HL-60/S4 (cell line): ENCODE measurements around the gene CST7.

Experiments
- in situ Hi-C: fragments of 300-500 bp; cut with MboI; formaldehyde crosslinking; loops from 2 replicates; pipeline ENCODE4 v1.14.3; 2022; ENCODE audit warnings: low sequenced_read_pairs

The CST7 gene

DNA sequence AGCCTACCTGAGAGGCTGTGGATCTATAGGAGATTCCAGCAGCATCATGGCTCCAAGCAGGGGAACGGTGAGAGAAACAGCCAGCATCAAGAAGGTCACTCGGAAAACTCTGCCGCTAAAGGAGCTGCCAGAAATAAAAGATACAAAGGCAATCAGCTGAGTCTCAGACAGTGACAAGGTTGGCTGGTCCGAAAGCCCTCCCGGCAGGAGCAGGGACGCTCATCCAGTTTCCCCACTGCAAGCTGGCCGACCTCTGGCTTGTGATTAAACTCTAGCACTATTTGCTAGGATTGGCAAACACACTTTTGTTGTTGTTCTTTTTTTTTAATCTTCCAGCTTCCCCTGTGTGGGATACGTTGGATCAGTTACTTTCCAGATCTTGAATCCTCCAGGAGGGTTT is 34.8 kb downstream of the CST7 start:
- in situ Hi-C loops: loop anchor here (10.0 kb wide), 1 partner anchor 59 kb away; no protein-coding TSS in a partner anchor

DNA sequence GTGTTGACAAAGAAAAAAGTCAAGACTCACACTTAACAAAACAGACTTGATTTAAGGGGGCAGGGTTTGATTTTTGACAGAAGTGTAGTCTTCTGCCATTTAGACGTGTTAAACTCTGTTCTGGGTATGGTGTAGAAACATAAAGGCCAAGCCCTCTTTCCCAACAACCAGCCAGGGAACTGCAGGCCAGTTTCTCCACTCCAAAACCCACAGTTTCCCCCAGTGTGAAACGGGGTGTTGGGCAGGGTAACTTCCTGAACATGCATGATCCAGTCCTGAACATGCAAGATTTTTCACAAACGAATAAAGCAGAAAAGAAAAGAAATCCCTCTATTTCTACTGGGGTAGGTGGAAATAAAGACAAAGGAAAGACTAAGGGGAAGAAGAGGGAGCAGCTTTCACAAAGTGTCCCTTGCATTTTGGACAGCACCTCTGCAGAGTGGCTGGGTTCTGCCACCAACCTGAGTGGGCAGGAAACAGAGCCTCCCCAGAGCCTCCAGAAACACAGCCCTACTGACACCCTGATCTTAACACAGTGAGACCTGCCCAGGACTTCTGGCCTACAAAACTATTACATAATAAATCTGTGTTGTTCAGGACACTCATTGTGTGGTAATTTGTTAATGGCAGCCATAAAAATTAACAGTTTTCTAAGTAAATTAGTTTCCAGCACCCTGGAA is 36.0 kb downstream of the CST7 start:
- in situ Hi-C loops: loop anchor here (10.0 kb wide), 1 partner anchor 60 kb away; no protein-coding TSS in a partner anchor

DNA sequence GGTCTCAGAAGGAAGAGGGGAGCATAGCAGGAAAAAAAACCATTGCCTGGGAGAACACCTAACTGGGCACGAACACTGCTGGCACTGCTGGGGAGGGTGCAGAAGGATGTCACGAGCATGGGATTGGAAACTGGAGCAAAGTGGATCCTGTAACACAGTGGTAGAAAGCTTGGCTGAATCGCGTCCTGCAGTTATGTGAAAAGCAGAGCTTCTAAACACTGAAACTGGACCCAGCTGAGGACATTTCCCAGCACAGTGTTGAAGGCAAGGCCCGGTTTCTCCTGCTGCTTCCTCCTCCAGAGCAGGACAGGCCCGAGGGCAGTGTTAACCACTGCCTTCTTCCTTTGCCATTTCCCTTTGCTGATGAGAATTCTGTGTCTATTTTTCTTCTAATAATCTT is 36.7 kb downstream of the CST7 start:
- in situ Hi-C loops: loop anchor here (10.0 kb wide), 1 partner anchor 61 kb away; no protein-coding TSS in a partner anchor

DNA sequence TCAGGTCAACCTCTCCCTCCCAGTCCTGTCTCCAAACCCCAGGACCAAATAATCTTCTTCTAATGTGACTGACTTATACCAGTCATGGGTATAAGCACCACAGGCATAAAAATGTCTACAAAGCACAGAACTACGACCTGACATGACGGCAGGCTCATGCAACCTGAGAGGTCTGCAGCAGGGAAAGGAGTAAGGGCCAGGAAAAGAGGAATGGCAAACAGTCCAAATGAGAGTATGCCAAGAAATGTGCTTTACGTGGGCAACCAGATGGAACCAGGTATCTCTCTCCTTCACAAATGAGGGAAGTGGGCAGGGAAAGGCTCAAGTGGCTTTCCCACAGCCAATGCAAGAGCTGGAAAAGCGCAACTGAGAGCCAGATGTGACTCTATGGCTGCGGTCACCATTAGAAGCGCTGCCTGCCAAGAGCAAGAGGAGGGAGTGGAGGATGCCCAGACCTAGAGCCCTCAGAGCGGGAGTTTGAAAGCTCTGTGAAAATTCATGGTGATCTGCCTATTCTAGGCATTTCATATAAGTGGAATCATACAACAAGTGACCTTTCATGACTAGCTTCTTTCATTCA is 37.5 kb downstream of the CST7 start:
- in situ Hi-C loops: loop anchor here (10.0 kb wide), 1 partner anchor 62 kb away; no protein-coding TSS in a partner anchor

DNA sequence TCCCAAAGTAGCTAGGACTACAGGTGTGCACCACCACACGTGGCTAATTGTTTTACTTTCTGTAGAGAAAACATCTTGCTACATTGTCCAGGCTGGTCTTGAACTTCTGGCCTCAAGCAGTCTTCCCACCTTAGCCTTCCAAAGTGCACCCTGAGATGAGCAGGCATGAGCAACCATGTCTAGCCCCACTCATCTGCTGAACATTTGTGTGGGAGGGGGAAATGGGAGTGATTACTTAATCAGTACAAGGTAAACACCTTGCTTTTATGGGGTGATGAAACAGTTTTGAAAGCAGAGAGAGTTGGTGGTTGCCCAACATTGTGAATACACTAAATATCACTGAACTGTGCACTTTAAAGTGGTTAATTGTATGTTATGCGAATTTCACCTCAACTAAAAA is 38.2 kb downstream of the CST7 start:
- in situ Hi-C loops: loop anchor here (10.0 kb wide), 1 partner anchor 62 kb away; no protein-coding TSS in a partner anchor

DNA sequence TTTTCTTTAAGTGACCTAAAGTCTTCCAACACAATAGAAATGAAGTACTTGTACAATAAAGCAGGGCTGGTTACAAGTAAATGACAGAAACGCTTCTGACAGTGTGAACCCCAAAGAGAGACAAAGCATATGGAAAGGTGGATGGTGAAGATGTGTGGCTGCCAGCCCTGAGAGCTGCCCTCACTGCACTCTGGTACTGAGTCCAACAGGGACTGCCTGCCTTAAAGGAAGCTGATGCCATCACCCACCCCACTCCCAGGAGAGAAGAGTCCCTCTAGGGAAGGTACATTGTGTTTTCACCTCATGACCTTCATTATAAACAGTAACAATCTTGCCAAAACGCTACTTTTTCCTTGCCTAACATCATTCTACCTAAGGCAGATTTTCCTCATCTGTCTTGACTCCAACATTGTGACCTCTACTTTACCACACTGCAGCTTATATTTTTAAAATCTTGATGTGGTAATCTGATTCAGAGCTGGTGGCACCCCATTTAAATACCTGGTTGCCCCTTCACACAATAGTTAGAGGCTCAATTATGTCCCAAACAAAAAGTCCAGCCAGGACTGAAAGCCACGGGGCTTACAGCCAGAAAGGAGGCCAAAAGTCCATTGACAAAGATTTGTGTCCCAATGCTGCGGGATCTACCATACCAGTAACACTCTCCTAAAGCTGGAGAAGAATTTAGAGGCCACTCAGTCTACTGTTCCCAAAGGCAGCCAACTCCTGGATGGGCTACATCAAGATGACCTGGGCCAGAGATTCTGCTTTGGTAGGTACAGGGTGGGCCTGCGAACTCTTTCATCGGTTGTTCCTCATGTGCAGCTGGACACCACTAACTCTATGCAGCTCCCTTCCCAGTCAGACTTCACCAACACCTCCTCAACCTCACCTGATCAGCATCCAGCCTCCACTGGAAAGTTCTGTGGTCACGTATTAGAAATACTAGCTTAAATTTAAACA is 39.1 kb downstream of the CST7 start:
- in situ Hi-C loops: loop anchor here (10.0 kb wide), 1 partner anchor 63 kb away; no protein-coding TSS in a partner anchor

DNA sequence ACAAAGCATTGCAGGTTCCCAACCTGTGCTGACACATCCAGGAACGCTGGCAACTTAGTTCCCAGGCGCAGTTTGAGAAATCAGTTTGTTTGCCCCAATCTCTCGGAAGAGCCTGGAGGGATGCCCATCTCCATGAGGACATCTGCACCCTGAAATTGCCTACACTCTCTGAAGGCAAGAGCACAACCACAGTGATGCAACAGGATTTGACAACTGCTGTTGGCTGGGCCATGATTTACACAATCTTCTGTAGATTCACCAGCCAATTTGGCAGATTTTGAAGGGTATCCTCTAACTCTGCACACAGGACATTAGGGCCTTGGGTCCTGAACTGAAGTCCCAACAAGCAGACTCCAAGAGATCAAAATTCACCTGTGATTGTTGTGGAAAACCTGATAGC is 40.1 kb downstream of the CST7 start:
- in situ Hi-C loops: loop anchor here (10.0 kb wide), 1 partner anchor 64 kb away; no protein-coding TSS in a partner anchor

DNA sequence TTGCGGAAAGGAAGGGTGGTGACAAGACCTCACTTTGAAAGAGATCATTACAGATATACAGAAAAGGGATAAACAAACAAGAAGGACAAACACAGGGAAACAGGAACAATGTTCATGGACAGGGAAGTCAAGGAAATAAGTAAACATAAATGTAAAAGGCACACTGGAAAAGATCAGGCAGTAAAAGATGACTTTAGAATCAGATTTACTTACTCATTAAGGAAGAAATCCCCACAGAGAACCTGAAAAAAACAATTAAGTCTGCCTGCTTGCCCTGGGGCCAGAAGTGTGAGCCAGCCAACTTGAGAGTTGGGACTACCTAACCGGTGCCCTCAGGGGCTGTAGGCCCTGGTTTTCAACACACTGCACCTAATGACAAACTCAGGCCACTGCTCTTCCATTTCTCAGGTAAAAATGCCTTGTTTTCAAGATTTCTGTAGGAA is 41.8 kb downstream of the CST7 start:
- in situ Hi-C loops: loop anchor here (10.0 kb wide), 1 partner anchor 414 kb away; the partner anchor contains the start of gene GINS1

DNA sequence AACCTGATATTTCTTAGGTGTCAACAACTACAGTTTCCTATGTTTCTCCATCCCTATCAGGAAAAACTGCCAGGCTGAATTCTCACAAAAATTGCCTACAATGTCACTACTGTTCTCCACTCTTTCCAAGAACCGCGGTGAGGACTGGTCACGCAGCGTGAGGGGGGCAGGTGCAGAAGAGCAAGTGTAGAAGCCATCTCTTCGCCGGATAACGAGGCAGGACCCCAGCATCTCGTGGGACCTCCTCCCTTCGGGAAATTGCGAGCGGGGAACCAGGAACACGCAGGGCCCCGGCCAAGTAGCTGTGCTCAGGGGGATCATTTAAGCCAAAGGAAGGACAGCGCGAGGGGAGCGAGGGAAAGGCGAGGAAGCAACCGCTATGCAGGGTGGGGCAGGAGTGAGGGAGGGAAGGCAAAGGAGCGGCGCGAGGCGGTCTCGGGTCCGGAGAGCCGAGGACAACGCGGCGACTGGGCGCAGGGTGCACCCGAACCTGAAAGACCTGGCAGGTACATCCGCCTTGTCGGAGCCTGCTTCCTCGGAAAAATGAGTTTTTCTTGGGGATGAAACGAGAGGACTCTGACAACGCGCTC is 42.9 kb downstream of the CST7 start:
- in situ Hi-C loops: loop anchor here (10.0 kb wide), 1 partner anchor 413 kb away; the partner anchor contains the start of gene GINS1

DNA sequence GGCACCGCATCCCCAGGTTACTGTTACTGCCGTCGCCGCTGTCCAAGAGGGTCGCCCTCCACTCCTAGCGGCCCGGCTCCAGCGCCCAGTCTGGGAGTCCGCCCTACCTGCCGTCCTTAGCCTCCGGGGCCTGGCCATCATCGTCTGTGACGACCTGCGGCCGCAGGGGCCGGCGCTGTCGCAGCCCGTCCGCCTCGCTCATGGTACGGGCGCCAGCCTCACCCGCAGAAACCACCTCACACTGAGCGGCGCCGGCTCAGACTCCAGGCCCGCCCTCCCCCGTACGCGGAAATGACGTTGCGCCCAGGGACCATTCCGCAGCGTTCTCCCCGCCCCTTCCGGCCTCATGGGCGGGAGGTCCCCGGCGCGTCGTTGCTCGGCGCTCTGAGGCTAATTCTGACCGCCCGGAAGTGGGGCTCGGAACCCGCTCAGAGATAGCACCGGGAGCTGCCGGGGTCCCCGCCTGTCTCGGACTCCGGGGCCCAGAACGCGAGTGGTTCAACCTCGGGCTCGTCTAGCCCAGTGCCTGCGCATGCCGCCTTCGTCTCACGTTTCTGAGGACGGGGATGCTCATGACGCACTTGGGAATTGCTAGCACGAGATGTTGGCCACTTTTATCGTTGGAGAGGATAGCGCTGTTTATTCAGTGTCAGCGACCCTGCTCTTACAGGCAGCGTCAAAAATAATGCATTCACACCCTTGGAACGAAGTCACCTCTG is 43.6 kb downstream of the CST7 start, which contains the start of gene APMAP:
Gene APMAP (minus strand): TSS at position 265 of the 719 bp plus-strand sequence. CDS start 63 bp downstream, at position 202.
- in situ Hi-C loops: loop anchor here (10.0 kb wide), 1 partner anchor 412 kb away; the partner anchor contains the start of gene GINS1

DNA sequence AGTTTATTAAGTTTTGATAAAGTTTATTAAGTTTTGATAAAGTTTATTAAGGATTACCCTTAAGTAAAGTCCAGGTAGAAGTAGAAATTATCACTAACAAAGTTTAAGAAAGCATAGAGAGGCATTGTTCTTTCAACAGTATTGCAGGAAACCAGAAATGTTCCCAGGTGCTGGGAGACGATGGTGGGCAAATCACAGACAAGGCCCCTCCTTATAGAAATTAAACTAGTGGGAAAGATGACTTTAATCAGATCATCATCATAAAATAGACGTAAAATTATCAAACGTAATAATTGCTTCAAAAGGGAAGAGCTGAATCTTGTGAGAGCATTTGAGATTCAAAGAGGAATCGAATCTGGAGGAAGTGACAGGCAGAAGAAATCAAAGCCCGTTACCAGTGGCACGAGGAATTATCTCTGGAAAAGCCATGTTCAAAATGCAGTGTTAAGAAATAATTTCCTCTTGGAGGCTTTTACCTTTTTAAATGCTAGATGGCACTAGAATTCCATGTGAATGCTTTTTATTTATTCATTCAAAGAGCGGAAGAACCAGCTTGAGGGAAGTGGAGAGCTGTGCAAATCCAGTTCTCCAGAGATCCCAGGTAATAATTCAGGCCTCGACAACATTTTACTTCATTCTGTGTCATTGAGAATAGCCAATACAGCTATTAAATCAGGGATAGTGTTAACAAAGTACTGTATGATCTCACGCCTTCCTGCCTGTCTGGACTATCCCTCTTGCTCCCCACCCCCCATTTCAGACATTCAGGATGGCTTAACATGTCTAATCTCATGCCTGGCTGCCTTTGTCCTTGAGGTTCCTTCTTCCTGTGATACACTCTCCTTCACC is 44.5 kb downstream of the CST7 start:
- in situ Hi-C loops: loop anchor here (10.0 kb wide), 1 partner anchor 411 kb away; the partner anchor contains the start of gene GINS1

DNA sequence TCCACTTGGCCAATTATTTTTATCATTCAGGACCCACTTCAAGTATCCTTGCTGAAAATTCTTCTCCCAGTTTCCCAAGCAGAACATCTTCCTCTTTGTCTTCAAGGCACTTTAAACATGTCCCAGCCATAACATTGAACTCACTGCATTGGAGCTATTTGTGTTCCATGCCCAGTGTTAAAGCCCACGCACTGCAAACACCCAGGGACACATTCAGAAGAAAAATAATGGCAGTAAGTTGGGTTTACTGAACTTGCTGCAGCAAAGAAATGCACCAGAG is 45.1 kb downstream of the CST7 start:
- in situ Hi-C loops: loop anchor here (10.0 kb wide), 1 partner anchor 411 kb away; the partner anchor contains the start of gene GINS1

DNA sequence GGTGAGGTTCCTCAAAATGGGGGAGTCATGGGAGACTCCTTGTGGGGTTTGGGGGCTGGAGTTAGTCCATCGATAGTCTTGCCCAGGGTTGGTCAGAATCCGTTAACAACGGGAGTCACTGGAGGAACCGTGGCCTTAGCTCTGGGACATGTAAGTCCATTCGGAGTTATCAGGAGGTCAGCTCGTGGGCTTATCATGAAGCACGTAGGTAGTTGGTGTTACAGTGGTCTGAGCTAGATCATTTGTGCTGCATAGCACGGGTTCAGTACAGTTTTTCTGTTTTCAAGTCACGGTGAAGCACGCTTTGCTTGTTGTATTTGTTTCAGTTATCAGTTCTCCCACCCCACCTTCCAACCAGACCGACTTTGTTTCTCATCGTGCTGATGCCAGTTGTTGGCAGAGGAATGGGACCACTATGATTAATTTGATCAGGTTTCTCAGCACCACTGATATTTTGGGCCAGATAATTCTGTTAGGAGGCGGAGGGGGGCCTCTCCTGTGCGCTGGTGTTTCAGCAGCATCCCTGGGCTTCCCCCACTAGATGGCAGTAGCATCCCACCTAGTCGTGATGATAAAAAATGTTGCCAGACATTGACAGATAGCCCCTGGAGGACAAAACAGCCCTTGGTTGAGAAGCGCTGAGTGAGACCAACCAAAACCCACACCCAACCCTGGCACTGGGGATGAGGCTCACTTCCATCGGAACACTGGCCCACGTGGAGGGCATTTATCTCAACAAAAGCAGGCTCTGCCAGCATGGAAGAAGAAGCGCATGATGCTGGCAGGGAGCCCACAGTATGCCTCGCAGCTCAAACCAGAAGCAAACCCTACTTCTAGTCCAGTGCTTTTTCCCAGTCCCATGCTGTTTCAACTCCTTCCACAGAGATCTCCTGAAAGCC is 45.6 kb downstream of the CST7 start:
- in situ Hi-C loops: loop anchor here (10.0 kb wide), 1 partner anchor 410 kb away; the partner anchor contains the start of gene GINS1

DNA sequence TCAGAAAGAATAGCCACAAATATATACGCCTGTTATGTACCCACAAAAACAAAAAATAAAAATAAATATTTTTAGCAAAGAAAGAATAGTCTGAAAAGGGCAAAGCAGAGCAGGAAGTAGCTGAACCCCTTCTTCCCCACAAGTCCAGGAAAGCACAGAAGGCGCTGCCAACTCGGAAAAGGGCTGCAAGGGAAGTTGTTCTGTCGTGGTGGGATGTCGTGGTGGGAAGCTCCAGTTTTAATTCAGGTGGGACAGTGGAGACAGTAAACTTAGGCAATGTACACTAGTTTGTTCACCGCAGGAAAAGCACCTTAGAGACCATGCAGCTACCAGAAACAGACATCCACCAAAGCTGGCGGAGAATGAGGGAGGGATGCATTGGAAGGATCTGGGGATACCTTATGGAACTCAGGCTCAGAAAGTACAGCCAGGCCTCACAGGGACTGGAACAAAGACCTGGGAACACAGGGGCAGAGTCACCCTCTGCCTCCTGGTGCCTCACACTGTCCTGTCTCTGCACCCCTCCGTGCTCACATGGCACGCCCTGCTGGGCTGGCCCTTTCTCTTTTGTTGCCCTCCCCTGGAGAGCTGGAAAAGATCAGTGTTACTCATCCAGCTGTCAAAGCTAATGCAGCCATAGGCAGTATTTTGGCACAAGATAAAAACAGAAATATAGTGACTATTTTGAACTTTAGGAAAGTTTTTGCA is 46.8 kb downstream of the CST7 start:
- in situ Hi-C loops: loop anchor here (10.0 kb wide), 1 partner anchor 409 kb away; the partner anchor contains the start of gene GINS1

DNA sequence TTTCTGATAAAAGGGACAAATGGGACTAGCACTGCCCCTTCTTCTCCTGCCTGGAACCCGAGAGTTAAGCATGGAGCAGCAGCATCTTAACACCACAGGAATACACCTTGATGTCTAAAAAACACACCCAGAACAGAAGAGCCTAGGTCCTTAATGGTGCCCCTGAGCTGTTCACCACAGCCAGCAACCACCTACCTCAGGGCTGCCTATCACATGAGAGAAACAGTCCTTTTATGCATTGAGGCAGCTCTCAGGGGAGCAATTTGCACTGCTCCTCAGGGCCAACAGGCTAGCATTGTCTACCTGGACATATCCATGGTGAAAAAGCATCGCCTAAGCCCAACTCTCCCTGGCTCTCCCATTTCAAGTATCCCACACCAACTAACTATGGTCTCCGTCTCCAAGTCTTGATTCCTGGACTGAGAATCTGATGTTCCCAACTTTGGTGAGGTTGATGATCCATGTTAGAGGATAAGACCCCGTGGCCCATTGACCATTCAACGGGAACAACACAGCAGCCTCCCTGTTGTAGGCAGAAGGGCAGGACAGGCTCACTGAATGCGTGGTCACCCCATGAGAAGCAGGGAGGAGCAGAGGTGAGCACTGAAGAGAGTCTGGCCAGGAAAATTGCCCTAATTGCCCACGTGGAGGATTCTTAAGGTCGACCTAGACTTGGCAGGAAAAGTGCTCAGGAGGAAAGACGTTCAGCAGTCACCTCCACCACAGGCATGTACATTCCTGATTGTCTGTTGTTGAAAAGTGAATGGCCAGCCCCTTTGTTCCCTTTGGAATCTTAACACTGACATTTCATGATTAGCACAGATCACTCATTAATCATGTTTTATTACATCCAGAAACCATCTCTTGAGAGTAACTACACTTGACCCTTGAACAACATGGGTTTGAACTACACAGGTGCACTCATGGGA is 47.6 kb downstream of the CST7 start:
- in situ Hi-C loops: loop anchor here (10.0 kb wide), 1 partner anchor 408 kb away; the partner anchor contains the start of gene GINS1

DNA sequence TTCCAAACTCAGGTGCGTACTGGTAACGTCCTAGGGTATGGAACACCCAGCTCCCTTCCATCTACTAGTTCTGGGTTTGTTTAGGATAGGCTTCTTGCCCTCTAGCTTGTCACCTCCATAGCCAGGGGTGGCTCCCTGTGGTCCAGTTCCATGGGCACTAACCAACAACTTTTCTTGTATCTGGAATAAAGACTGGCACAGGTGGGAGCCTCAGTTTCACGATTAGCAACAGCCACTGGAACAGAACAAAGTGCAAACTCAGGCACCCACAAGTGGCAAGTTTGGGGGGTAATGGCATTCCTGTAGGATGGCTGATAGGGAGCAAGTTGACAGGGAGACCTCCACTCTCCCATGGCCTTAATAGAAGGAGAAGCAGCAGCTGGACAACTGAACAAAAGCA is 49.1 kb downstream of the CST7 start:
- in situ Hi-C loops: loop anchor here (10.0 kb wide), 1 partner anchor 407 kb away; the partner anchor contains the start of gene GINS1
